Upper lobe of left lung (tissue), 6 donors: ENCODE measurements around the gene CRISP2. TPM values are rescaled to one million over a fixed set of nuclear protein-coding genes. Genes with fewer than 3 reads are reported as not detected.

Experiments used
- ATAC-seq, 2 donors: fragments of 200-7000 bp; cut with Tn5 transposase; one replicate each; pipeline ENCODE4 v1.9.1; 2022; ENCODE audit warnings: mild to moderate bottlenecking in 2 of 2, moderate library complexity in 2 of 2; ENCODE audit not compliant: low FRiP score in 2 of 2
- DNase-seq, 2 donors: peaks; one replicate each; pipeline ENCODE4 v3.0.0-alpha.2; 2019 to 2020
- H3K27ac ChIP-seq, 4 donors: fragments of 200-600 bp; sonication (generic); one replicate each; pipeline ENCODE4 v1.5.1; 2016 to 2019
- H3K27me3 ChIP-seq, 4 donors: fragments of 200-600 bp; sonication (generic); one replicate each; pipeline ENCODE4 v1.5.1; 2017 to 2019
- H3K36me3 ChIP-seq, 4 donors: fragments of 200-600 bp; sonication (generic); one replicate each; pipeline ENCODE4 v1.5.1; 2016 to 2019
- H3K4me1 ChIP-seq, 4 donors: fragments of 200-600 bp; sonication (generic); one replicate each; pipeline ENCODE4 v1.5.1; 2018 to 2019
- H3K4me3 ChIP-seq, 4 donors: fragments of 200-600 bp; sonication (generic); one replicate each; pipeline ENCODE4 v1.5.1; 2017 to 2019; ENCODE audit warnings: mild to moderate bottlenecking in 2 of 4, moderate library complexity in 1 of 4
- H3K9me3 ChIP-seq, 4 donors: fragments of 200-600 bp; sonication (generic); one replicate each; pipeline ENCODE4 v1.5.1; 2018 to 2019
- CTCF ChIP-seq, 6 experiments: fragments of 450-650 bp in 4 of 6; fragments of 200-600 bp in 2 of 6; sonication (generic) in 2 of 6; IDR thresholded peaks; one replicate each; pipeline ENCODE4 v1.5.1; 2016 to 2019; ENCODE audit warnings: antibody characterized with exemption in 6 of 6
- EP300 ChIP-seq, 4 donors: sonication (generic); formaldehyde crosslinking; IDR thresholded peaks; one replicate each; pipeline ENCODE4 v1.5.1; 2017; ENCODE audit warnings: antibody characterized with exemption in 4 of 4, control low read depth in 2 of 4
- POLR2A ChIP-seq, 4 donors: fragments of 450-650 bp; IDR thresholded peaks; one replicate each; pipeline ENCODE4 v1.5.1; 2016 to 2017; ENCODE audit warnings: antibody characterized with exemption in 4 of 4, mild to moderate bottlenecking in 2 of 4
- POLR2AphosphoS5 ChIP-seq, 2 donors: sonication (generic); formaldehyde crosslinking; IDR thresholded peaks; one replicate each; pipeline ENCODE4 v1.5.1; 2017; ENCODE audit warnings: antibody characterized with exemption in 2 of 2
- WGBS, 2 donors: methylation state at CpG; one replicate each; pipeline ENCODE4 v1.1.5; 2017 to 2018; 5-methylcytosine and 5-hydroxymethylcytosine counted together
- total RNA-seq, 6 donors: library from RNA; depleted of rRNA in 4 of 6; stranded (reverse); fragments of >200 nt in 4 of 6; gene quantifications; one replicate each; pipeline versions ENCODE4 v1.1.0 to v1.2.1, GENCODE V29; 2016 to 2021
- donor health status: DM: no; HTN: no; CAD: no; lungs with moderate emphysema.
- donor health status: DM: no; HTN: yes; CAD: no; lungs with severe emphysema.

The CRISP2 gene
- total RNA-seq, 6 donors from 2014 or later = 0.61 TPM; not detected in 5

- TF ChIP-seq EP300 (IDR thresholded peaks at IDR 0.05) (no peak), POLR2A (IDR thresholded peaks at IDR 0.05) (no peak), CTCF (IDR thresholded peaks at IDR 0.05) (no peak), POLR2AphosphoS5 (IDR thresholded peaks at IDR 0.05) (no peak)
- Histone ChIP-seq H3K27me3 (no peaks in the 10 kb centered on the region), H3K4me1 (no peaks in the 10 kb centered on the region), H3K36me3 (no peaks in the 10 kb centered on the region), H3K4me3 (no peak overlapping the region), H3K9me3 (no peaks in the 10 kb centered on the region), H3K27ac (no peak overlapping the region)
- WGBS, 2 donors = 53 to 67% methylated on average over 1 of the region's 1 CpG
- DNase-seq (no peak), ATAC-seq (no peak)
Observed at GRCh38 chr6:49662892-49663261, 50.5 kb downstream of the CRISP2 start.

GRCh38 chr6:49662231-49662891, 51.0 kb downstream of the CRISP2 start:
- Histone ChIP-seq H3K4me1 (no peaks in the 10 kb centered on the region), H3K4me3 (no peak overlapping the region), H3K27me3 (no peaks in the 10 kb centered on the region), H3K27ac (no peak overlapping the region), H3K36me3 (no peaks in the 10 kb centered on the region), H3K9me3 (no peaks in the 10 kb centered on the region)
- no peak for ATAC-seq
- no peak for TF ChIP-seq EP300 (IDR thresholded peaks at IDR 0.05)
- TF ChIP-seq POLR2AphosphoS5 (IDR thresholded peaks at IDR 0.05) = no peak
- TF ChIP-seq POLR2A (IDR thresholded peaks at IDR 0.05) = no peak
- no peak for TF ChIP-seq CTCF (IDR thresholded peaks at IDR 0.05)
- DNase-seq = no peak
- WGBS, 2 donors = 68 to 78% methylated on average over 1 of the region's 1 CpG

- no peak for ATAC-seq
- no peak for DNase-seq
- no peak overlapping the region for H3K27ac ChIP-seq
- WGBS, 2 donors = 97 to 100% methylated on average over 1 of the region's 1 CpG
- TF ChIP-seq POLR2A (IDR thresholded peaks at IDR 0.05) (no peak), EP300 (IDR thresholded peaks at IDR 0.05) (no peak), CTCF (IDR thresholded peaks at IDR 0.05) (no peak), POLR2AphosphoS5 (IDR thresholded peaks at IDR 0.05) (no peak)
- no peaks in the 10 kb centered on the region for H3K9me3 ChIP-seq
- H3K4me1 ChIP-seq = no peaks in the 10 kb centered on the region
- H3K4me3 ChIP-seq = no peak overlapping the region
- H3K27me3 ChIP-seq = no peaks in the 10 kb centered on the region
- no peaks in the 10 kb centered on the region for H3K36me3 ChIP-seq
Observed at GRCh38 chr6:49653942-49654341, 59.4 kb downstream of the CRISP2 start.

- WGBS, 2 donors = 78 to 79% methylated on average over 2 of the region's 2 CpGs
- no peak overlapping the region for H3K27ac ChIP-seq
- no peaks in the 10 kb centered on the region for H3K9me3 ChIP-seq
- H3K27me3 ChIP-seq = no peaks in the 10 kb centered on the region
- DNase-seq (no peak), ATAC-seq (no peak)
- H3K36me3 ChIP-seq = no peaks in the 10 kb centered on the region
- TF ChIP-seq EP300 (IDR thresholded peaks at IDR 0.05) = no peak
- TF ChIP-seq POLR2A (IDR thresholded peaks at IDR 0.05) = no peak
- no peak for TF ChIP-seq CTCF (IDR thresholded peaks at IDR 0.05)
- no peaks in the 10 kb centered on the region for H3K4me1 ChIP-seq
- H3K4me3 ChIP-seq = no peak overlapping the region
Observed at GRCh38 chr6:49653438-49653837, 59.9 kb downstream of the CRISP2 start.

- H3K4me3 ChIP-seq = no peak overlapping the region
- no peaks in the 10 kb centered on the region for H3K9me3 ChIP-seq
- 62 to 69% methylated on average over 2 of the region's 2 CpGs for WGBS, 2 donors
- no peaks in the 10 kb centered on the region for H3K4me1 ChIP-seq
- no peak for TF ChIP-seq EP300 (IDR thresholded peaks at IDR 0.05)
- TF ChIP-seq CTCF (IDR thresholded peaks at IDR 0.05) = no peak
- TF ChIP-seq POLR2AphosphoS5 (IDR thresholded peaks at IDR 0.05) = no peak
- no peak for TF ChIP-seq POLR2A (IDR thresholded peaks at IDR 0.05)
- ATAC-seq (no peak), DNase-seq (no peak)
- H3K36me3 ChIP-seq = no peaks in the 10 kb centered on the region
- H3K27me3 ChIP-seq = no peaks in the 10 kb centered on the region
- H3K27ac ChIP-seq = no peak overlapping the region
Observed at GRCh38 chr6:49651239-49651638, 62.1 kb downstream of the CRISP2 start.
